HepG2 (cell line): Measurements from ENCODE around the gene B4GALT5. TPM values are rescaled to one million over a fixed set of nuclear protein-coding genes. Genes with fewer than 3 reads are reported as not detected.

Source experiments
- FOSL1 ChIP-seq: sonication (generic); formaldehyde crosslinking; IDR thresholded peaks from 2 replicates; pipeline ENCODE4 v1.9.0; 2021; ENCODE audit warnings: missing genetic modification reagents, borderline replicate concordance
- HHEX ChIP-seq: IDR thresholded peaks from 2 replicates; pipeline ENCODE4 v1.6.1; 2016; ENCODE audit warnings: control low read depth
- HMG20B ChIP-seq: conservative IDR thresholded peaks from 2 replicates; pipeline ENCODE4 v1.6.1; 2016; ENCODE audit warnings: missing genetic modification reagents, missing compliant biosample characterization
- KMT2A ChIP-seq: sonication (generic); formaldehyde crosslinking; IDR thresholded peaks from 2 replicates; pipeline ENCODE4 v1.4.0; 2020; ENCODE audit warnings: missing genetic modification reagents
- MED8 ChIP-seq: sonication (generic); formaldehyde crosslinking; IDR thresholded peaks from 2 replicates; pipeline ENCODE4 v1.8.1; 2023; ENCODE audit warnings: mild to moderate bottlenecking, missing genetic modification reagents; ENCODE audit not compliant: insufficient replicate concordance
- NCOA2 ChIP-seq: sonication (generic); formaldehyde crosslinking; IDR thresholded peaks from 2 replicates; pipeline ENCODE4 v1.8.0; 2022; ENCODE audit warnings: inconsistent platforms
- NFRKB ChIP-seq: fragments of 450-650 bp; IDR thresholded peaks from 2 replicates; pipeline ENCODE4 v1.6.1; 2017
- NR2F6 ChIP-seq, 2 experiments: IDR thresholded peaks; 2 replicates each; pipeline ENCODE4 v1.6.1; 2016; ENCODE audit warnings: antibody characterized with exemption in 1 of 2, mild to moderate bottlenecking in 1 of 2
- NRL ChIP-seq: sonication (generic); formaldehyde crosslinking; IDR thresholded peaks from 2 replicates; pipeline ENCODE4 v1.5.0; 2020; ENCODE audit warnings: missing genetic modification reagents, mild to moderate bottlenecking, moderate library complexity, borderline replicate concordance
- PHF20 ChIP-seq: sonication (generic); formaldehyde crosslinking; IDR thresholded peaks from 2 replicates; pipeline ENCODE4 v1.5.0; 2020; ENCODE audit warnings: mild to moderate bottlenecking, missing genetic modification reagents
- PHF8 ChIP-seq: sonication (generic); formaldehyde crosslinking; IDR thresholded peaks from 2 replicates; pipeline ENCODE4 v1.5.0; 2020; ENCODE audit warnings: missing genetic modification reagents
- SKI ChIP-seq: fragments of 450-650 bp; IDR thresholded peaks from one replicate; pipeline ENCODE4 v1.6.1; 2018; ENCODE audit warnings: mild to moderate bottlenecking; ENCODE audit not compliant: partially characterized antibody
- SMAD3 ChIP-seq: sonication (generic); formaldehyde crosslinking; IDR thresholded peaks from 2 replicates; pipeline ENCODE4 v1.4.0; 2020; ENCODE audit warnings: missing genetic modification reagents
- XRCC5 ChIP-seq: fragments of 200-400 bp; formaldehyde crosslinking; optimal IDR thresholded peaks from 2 replicates; pipeline ENCODE3; 2017; ENCODE audit warnings: mild to moderate bottlenecking, low read length
- ZBTB7B ChIP-seq: sonication (generic); formaldehyde crosslinking; IDR thresholded peaks from 2 replicates; pipeline ENCODE4 v1.4.0; 2020; ENCODE audit warnings: missing genetic modification reagents
- ZMAT3 ChIP-seq: sonication (generic); formaldehyde crosslinking; conservative IDR thresholded peaks from 2 replicates; pipeline ENCODE4 v1.7.0; 2021; ENCODE audit warnings: missing genetic modification reagents
- ZNF225 ChIP-seq: sonication (generic); formaldehyde crosslinking; IDR thresholded peaks from 2 replicates; pipeline ENCODE4 v1.4.0; 2020; ENCODE audit warnings: mild to moderate bottlenecking, missing genetic modification reagents
- ZNF569 ChIP-seq: sonication (generic); formaldehyde crosslinking; IDR thresholded peaks from 2 replicates; pipeline ENCODE4 v1.5.0; 2020; ENCODE audit warnings: mild to moderate bottlenecking, missing genetic modification reagents, moderate library complexity, borderline replicate concordance
- ZNF589 ChIP-seq: sonication (generic); formaldehyde crosslinking; conservative IDR thresholded peaks from 2 replicates; pipeline ENCODE4 v1.8.0; 2022; ENCODE audit warnings: mild to moderate bottlenecking, moderate library complexity, missing genetic modification reagents
- ZNF597 ChIP-seq: sonication (generic); formaldehyde crosslinking; IDR thresholded peaks from 2 replicates; pipeline ENCODE4 v1.5.0; 2020; ENCODE audit warnings: missing genetic modification reagents
- ZNF773 ChIP-seq: sonication (generic); formaldehyde crosslinking; IDR thresholded peaks from 2 replicates; pipeline ENCODE4 v1.4.0; 2020; ENCODE audit warnings: missing genetic modification reagents, borderline replicate concordance
- ZNF891 ChIP-seq: sonication (generic); formaldehyde crosslinking; IDR thresholded peaks from 2 replicates; pipeline ENCODE4 v1.5.0; 2020; ENCODE audit warnings: mild to moderate bottlenecking, missing genetic modification reagents
- polyA plus RNA-seq, 8 experiments: library from polyadenylated mRNA; depleted of rRNA in 3 of 8; stranded (reverse) in 7 of 8; unstranded in 1 of 8; fragments of >200 nt; fragmentation: Illumina TruSeq in 4 of 8; extraction: Trizol in 4 of 8; gene quantifications; 2 replicates each; pipeline versions ENCODE4 v1.2.1 to v1.2.3, GENCODE V29; 2011 to 2016; ENCODE audit warnings: low read depth in 4 of 8, missing spikeins in 1 of 8, mixed read lengths in 1 of 8; ENCODE audit not compliant: insufficient read depth in 1 of 8
- total RNA-seq, 5 experiments: library from RNA; depleted of rRNA; stranded (reverse); fragments of >200 nt; fragmentation: Illumina TruSeq; extraction: Trizol; gene quantifications; 2 replicates each; pipeline ENCODE4 v1.2.3, GENCODE V29; 2016; ENCODE audit warnings: low read depth in 1 of 5
- TF ChIP-seq, protein P1 (sequence below): sonication (generic); formaldehyde crosslinking; IDR thresholded peaks from 2 replicates; pipeline ENCODE4 v1.4.0; 2020; ENCODE audit warnings: missing genetic modification reagents
- TF ChIP-seq, protein P2 (sequence below): sonication (generic); formaldehyde crosslinking; IDR thresholded peaks from 2 replicates; pipeline ENCODE4 v1.5.1; 2020; ENCODE audit warnings: mild to moderate bottlenecking, missing genetic modification reagents, moderate library complexity

Gene B4GALT5
- total and polyA plus RNA-seq, 2 of the 13 experiments (the other 11 are each of a cell fraction or from before 2014, with no cell fraction given) = 27.3 to 30.9 TPM

GRCh38 chr20:49690899-49691620 is 22.6 kb downstream of the B4GALT5 start (continued):
- no peak for TF ChIP-seq ZNF597 (CRISPR knock-in tag)
- TF ChIP-seq ZNF569 (CRISPR knock-in tag) = no peak
- TF ChIP-seq NCOA2 (CRISPR knock-in tag) = peak; percentile 85
- TF ChIP-seq NRL (CRISPR knock-in tag) = 0 out of 2 replicates have a peak, but pooled peaks have one; percentile 43
- peak; percentile 89 for TF ChIP-seq SMAD3 (CRISPR knock-in tag)
- peak; percentile 92 for TF ChIP-seq KMT2A (CRISPR knock-in tag)
- peak; percentile 71 for TF ChIP-seq HMG20B (CRISPR knock-in tag)
- TF ChIP-seq SKI = peak; percentile 58
- TF ChIP-seq ZMAT3 = peak; percentile 20; the same call in 1 of the 2 replicates
- TF ChIP-seq XRCC5 = peak; percentile 68
- TF ChIP-seq, protein P1, sequence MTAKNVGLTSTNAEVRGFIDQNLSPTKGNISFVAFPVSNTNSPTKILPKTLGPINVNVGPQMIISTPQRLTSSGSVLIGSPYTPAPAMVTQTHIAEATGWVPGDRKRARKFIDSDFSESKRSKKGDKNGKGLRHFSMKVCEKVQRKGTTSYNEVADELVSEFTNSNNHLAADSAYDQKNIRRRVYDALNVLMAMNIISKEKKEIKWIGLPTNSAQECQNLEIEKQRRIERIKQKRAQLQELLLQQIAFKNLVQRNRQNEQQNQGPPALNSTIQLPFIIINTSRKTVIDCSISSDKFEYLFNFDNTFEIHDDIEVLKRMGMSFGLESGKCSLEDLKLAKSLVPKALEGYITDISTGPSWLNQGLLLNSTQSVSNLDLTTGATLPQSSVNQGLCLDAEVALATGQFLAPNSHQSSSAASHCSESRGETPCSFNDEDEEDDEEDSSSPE (CRISPR knock-in tag) = peak; percentile 47
- TF ChIP-seq FOSL1 (CRISPR knock-in tag) = peak; percentile 47; the same call in 1 of the 2 replicates
- TF ChIP-seq PHF8 (CRISPR knock-in tag) = peak; percentile 49; the same call in 1 of the 2 replicates
- no peak for TF ChIP-seq MED8
- no peak for TF ChIP-seq ZNF589 (CRISPR knock-in tag)
- peak; percentile 80 for TF ChIP-seq NR2F6 (IDR thresholded peaks at IDR 0.05)
- TF ChIP-seq NR2F6 (CRISPR knock-in tag; IDR thresholded peaks at IDR 0.05) = peak; percentile 94
- TF ChIP-seq ZNF891 (CRISPR knock-in tag) = no peak
- TF ChIP-seq HHEX = no peak
- TF ChIP-seq NFRKB = no peak
- TF ChIP-seq, protein P2, sequence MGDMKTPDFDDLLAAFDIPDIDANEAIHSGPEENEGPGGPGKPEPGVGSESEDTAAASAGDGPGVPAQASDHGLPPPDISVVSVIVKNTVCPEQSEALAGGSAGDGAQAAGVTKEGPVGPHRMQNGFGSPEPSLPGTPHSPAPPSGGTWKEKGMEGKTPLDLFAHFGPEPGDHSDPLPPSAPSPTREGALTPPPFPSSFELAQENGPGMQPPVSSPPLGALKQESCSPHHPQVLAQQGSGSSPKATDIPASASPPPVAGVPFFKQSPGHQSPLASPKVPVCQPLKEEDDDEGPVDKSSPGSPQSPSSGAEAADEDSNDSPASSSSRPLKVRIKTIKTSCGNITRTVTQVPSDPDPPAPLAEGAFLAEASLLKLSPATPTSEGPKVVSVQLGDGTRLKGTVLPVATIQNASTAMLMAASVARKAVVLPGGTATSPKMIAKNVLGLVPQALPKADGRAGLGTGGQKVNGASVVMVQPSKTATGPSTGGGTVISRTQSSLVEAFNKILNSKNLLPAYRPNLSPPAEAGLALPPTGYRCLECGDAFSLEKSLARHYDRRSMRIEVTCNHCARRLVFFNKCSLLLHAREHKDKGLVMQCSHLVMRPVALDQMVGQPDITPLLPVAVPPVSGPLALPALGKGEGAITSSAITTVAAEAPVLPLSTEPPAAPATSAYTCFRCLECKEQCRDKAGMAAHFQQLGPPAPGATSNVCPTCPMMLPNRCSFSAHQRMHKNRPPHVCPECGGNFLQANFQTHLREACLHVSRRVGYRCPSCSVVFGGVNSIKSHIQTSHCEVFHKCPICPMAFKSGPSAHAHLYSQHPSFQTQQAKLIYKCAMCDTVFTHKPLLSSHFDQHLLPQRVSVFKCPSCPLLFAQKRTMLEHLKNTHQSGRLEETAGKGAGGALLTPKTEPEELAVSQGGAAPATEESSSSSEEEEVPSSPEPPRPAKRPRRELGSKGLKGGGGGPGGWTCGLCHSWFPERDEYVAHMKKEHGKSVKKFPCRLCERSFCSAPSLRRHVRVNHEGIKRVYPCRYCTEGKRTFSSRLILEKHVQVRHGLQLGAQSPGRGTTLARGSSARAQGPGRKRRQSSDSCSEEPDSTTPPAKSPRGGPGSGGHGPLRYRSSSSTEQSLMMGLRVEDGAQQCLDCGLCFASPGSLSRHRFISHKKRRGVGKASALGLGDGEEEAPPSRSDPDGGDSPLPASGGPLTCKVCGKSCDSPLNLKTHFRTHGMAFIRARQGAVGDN (CRISPR knock-in tag) = peak; percentile 40; the same call in 1 of the 2 replicates
- TF ChIP-seq ZNF773 = no peak
- no peak for TF ChIP-seq PHF20 (CRISPR knock-in tag)
- no peak for TF ChIP-seq ZNF225 (CRISPR knock-in tag)
- peak; percentile 83 for TF ChIP-seq ZBTB7B (CRISPR knock-in tag)
